Activated B cell treated with CpG ODN at 0.5 μM for 24 hours (primary cell): ENCODE measurements around the gene ITSN1. TPM values are rescaled to one million over a fixed set of nuclear protein-coding genes. Genes with fewer than 3 reads are reported as not detected.
"Not testable (repeated sequence)": the region's sequence is repeated elsewhere in the genome, so short reads cannot be mapped to it uniquely, and the experiment has no call there.

Experiments used
- ATAC-seq: fragments of 200-7000 bp; cut with Tn5 transposase; one replicate; pipeline ENCODE4 v1.10.0; 2021; ENCODE audit warnings: low read depth, mild to moderate bottlenecking, moderate library complexity
- CTCF ChIA-PET: fragments of 350-600 bp; sonication (Branson Sonifier 250); formaldehyde crosslinking; loops from one replicate; lab custom pipeline; 2021; ENCODE audit warnings: antibody characterized with exemption; lab: Charles Lee
- POLR2A ChIA-PET: fragments of 350-600 bp; sonication (Branson Sonifier 250); formaldehyde crosslinking; loops from one replicate; lab custom pipeline; 2021; ENCODE audit warnings: antibody characterized with exemption; lab: Charles Lee
- DNase-seq: peaks from one replicate; pipeline ENCODE4 v3.0.0; 2022
- H3K27ac Mint-ChIP-seq: one replicate; pipeline ENCODE4 v1.8.0; 2020; ENCODE audit warnings: mixed read lengths
- H3K27me3 Mint-ChIP-seq: one replicate; pipeline ENCODE4 v1.8.0; 2021; ENCODE audit warnings: mixed read lengths
- H3K36me3 Mint-ChIP-seq: one replicate; pipeline ENCODE4 v1.8.0; 2021; ENCODE audit warnings: low read depth, mixed read lengths
- H3K4me1 Mint-ChIP-seq: one replicate; pipeline ENCODE4 v1.8.0; 2021; ENCODE audit warnings: mixed read lengths
- H3K4me3 Mint-ChIP-seq: one replicate; pipeline ENCODE4 v1.8.0; 2020; ENCODE audit warnings: mild to moderate bottlenecking, mixed read lengths
- H3K9me3 Mint-ChIP-seq: one replicate; pipeline ENCODE4 v1.8.0; 2020; ENCODE audit warnings: mixed read lengths
- intact Hi-C: fragments of 100-400 bp; cut with micrococcal nuclease; formaldehyde crosslinking; loops from one replicate; pipeline ENCODE4 v1.15.1; 2024
- total RNA-seq: library from RNA; stranded (reverse); gene quantifications from 2 replicates; pipeline ENCODE4 v1.2.3, GENCODE V29; 2022
- TF ChIP-seq, protein P1 (sequence below): fragments of 200-600 bp; IDR thresholded peaks from one replicate; pipeline ENCODE4 v1.8.0; 2022; ENCODE audit warnings: antibody characterized with exemption, mild to moderate bottlenecking

ITSN1 gene
- total RNA-seq: 1.3 and 2.9 TPM in 2 replicates

DNA sequence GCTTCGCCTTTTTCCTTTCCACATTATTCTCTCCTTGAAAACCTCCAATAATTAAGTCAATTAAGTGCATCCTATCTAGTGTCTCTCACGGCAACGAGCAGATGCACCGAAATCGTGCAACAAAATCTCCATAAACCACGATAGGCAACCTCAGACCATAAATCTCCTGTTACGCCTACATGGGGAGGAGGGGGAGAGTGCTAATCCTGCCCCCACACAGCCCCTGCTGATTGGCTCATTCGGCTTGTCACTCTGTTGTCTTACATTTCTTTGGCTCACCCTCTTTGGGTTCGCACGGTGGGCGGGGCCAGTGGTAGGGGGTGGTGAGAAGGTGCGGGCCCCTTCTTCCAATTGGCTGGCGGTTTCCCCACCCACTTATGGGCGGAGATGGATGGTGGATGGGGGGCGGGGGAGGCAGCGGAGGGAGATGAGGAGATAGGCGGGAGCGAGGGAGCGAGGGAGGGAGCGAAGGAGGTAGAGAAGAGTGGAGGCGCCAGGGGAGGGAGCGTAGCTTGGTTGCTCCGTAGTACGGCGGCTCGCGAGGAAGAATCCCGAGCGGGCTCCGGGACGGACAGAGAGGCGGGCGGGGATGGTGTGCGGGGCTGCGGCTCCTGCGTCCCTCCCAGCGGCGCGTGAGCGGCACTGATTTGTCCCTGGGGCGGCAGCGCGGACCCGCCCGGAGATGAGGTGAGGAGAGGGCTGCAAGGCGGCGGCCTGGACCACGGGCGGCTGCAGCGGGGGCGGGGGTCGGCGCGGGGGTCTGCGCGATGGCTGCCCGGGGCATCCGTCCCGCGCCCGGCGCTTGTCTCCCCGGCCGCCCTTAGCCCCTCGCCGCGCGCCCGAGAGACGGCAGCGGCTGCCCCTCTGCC is at the start of gene ITSN1:
Gene ITSN1 (plus strand): TSS at position 475 of the 869 bp plus-strand sequence. CDS start 76,328 bp downstream, outside the sequence.
- DNase-seq: peak; percentile 96
- H3K4me3 Mint-ChIP-seq: peak within 1 kb of the TSS; percentile 98
- H3K27me3 Mint-ChIP-seq: peaks cover 14% of the 10 kb centered on the region
- intact Hi-C loops: loop anchor here (1.0 to 5.0 kb wide), 9 partner anchors 320 to 1985 kb away; partner anchors contain the start of genes CFAP298, IFNAR1, IL10RB and MIS18A
- no peaks in the 10 kb centered on the region for H3K9me3 Mint-ChIP-seq
- H3K27ac Mint-ChIP-seq: peak within 1 kb of the TSS; percentile 99
- H3K36me3 Mint-ChIP-seq: peaks cover 9% of the 10 kb centered on the region
- H3K4me1 Mint-ChIP-seq: peaks cover 18% of the 10 kb centered on the region
- POLR2A ChIA-PET: interaction anchor here (1.0 to 1.4 kb wide), 2 partner anchors 53 to 99 kb away, joined by 4 to 5 read pairs; partner anchors contain the start of gene SON
- CTCF ChIA-PET: no interaction called here
- TF ChIP-seq, protein P1, sequence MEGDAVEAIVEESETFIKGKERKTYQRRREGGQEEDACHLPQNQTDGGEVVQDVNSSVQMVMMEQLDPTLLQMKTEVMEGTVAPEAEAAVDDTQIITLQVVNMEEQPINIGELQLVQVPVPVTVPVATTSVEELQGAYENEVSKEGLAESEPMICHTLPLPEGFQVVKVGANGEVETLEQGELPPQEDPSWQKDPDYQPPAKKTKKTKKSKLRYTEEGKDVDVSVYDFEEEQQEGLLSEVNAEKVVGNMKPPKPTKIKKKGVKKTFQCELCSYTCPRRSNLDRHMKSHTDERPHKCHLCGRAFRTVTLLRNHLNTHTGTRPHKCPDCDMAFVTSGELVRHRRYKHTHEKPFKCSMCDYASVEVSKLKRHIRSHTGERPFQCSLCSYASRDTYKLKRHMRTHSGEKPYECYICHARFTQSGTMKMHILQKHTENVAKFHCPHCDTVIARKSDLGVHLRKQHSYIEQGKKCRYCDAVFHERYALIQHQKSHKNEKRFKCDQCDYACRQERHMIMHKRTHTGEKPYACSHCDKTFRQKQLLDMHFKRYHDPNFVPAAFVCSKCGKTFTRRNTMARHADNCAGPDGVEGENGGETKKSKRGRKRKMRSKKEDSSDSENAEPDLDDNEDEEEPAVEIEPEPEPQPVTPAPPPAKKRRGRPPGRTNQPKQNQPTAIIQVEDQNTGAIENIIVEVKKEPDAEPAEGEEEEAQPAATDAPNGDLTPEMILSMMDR: no peak
- peak; percentile 88 for ATAC-seq

GRCh38 chr21:33598051-33598450 is 44.2 kb upstream of the ITSN1 start:
- ChIA-PET POLR2A (no interaction called here), CTCF (no interaction called here)
- Mint-ChIP-seq H3K4me1 (no peaks in the 10 kb centered on the region), H3K27me3 (no peaks in the 10 kb centered on the region), H3K27ac (no peak overlapping the region), H3K4me3 (no peak overlapping the region), H3K36me3 (peaks cover 51% of the 10 kb centered on the region), H3K9me3 (no peaks in the 10 kb centered on the region)
- intact Hi-C loops: no loop called here
- DNase-seq: no peak
- ATAC-seq: no peak
- TF ChIP-seq, protein P1: no peak

GRCh38 chr21:33608559-33608958 is 33.7 kb upstream of the ITSN1 start:
- Mint-ChIP-seq H3K27ac (no peak overlapping the region), H3K4me3 (no peak overlapping the region), H3K4me1 (no peaks in the 10 kb centered on the region), H3K27me3 (no peaks in the 10 kb centered on the region), H3K9me3 (no peaks in the 10 kb centered on the region), H3K36me3 (peaks cover 33% of the 10 kb centered on the region)
- no peak for DNase-seq
- no peak for ATAC-seq
- intact Hi-C loops: loop anchor here (5.0 kb wide), 1 partner anchor 686 kb away; no protein-coding TSS in a partner anchor
- ChIA-PET POLR2A (interaction anchor here (0.6 kb wide), 1 partner anchor 70 kb away, joined by 3 read pairs; no protein-coding TSS in a partner anchor), CTCF (interaction anchor here (0.9 kb wide), 1 partner anchor 412 kb away, joined by 3 read pairs; no protein-coding TSS in a partner anchor)
- TF ChIP-seq, protein P1: no peak

- H3K27me3 Mint-ChIP-seq: no peaks in the 10 kb centered on the region
- TF ChIP-seq, protein P1: no peak
- ATAC-seq: no peak
- CTCF ChIA-PET: no interaction called here
- H3K9me3 Mint-ChIP-seq: no peaks in the 10 kb centered on the region
- no peak for DNase-seq
- peaks cover 40% of the 10 kb centered on the region for H3K36me3 Mint-ChIP-seq
- H3K4me1 Mint-ChIP-seq: no peaks in the 10 kb centered on the region
- no peak overlapping the region for H3K27ac Mint-ChIP-seq
- H3K4me3 Mint-ChIP-seq: no peak overlapping the region
- POLR2A ChIA-PET: no interaction called here
- intact Hi-C loops: no loop called here
Observed at GRCh38 chr21:33611006-33611744, 31.1 kb upstream of the ITSN1 start.

- CTCF ChIA-PET, ATAC-seq, POLR2A ChIA-PET, H3K27ac Mint-ChIP-seq, intact Hi-C loops, DNase-seq, H3K27me3 Mint-ChIP-seq, H3K4me3 Mint-ChIP-seq, H3K9me3 Mint-ChIP-seq, H3K4me1 Mint-ChIP-seq: not testable (repeated sequence)
- H3K36me3 Mint-ChIP-seq: peaks cover 52% of the 10 kb centered on the region
Observed at GRCh38 chr21:33617565-33617964, 24.7 kb upstream of the ITSN1 start.
